GM21529 (cell line): ENCODE results near the gene CNN1.
"Not testable (repeated sequence)": the region's sequence is repeated elsewhere in the genome, so short reads cannot be mapped to it uniquely, and the experiment has no call there.

Source experiments
- ATAC-seq: cut with Tn5 transposase; IDR thresholded peaks from one replicate; pipeline ENCODE4 v1.9.1; 2021; ENCODE audit not compliant: unreplicated experiment

The CNN1 gene

DNA sequence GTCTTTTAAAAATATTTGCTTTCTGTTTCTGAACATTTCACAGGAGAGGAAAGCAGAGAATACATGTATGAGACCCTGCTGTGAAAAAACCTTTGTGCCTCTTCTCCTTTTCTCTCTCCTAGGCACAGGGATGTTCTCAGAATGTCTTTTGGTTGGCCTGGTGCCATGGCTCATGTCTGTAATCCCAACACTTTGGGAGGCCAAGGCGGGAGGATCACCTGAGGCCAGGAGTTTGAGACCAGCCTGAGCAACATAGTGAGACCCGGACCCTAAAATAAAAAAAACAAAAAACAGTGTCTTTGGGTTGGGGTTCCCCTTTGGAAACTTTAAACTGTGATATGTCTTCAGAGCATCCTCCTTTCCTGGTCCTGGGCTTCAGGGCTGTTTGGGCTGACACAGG, 60.1 kb downstream of the CNN1 start:
- no peak for ATAC-seq

DNA sequence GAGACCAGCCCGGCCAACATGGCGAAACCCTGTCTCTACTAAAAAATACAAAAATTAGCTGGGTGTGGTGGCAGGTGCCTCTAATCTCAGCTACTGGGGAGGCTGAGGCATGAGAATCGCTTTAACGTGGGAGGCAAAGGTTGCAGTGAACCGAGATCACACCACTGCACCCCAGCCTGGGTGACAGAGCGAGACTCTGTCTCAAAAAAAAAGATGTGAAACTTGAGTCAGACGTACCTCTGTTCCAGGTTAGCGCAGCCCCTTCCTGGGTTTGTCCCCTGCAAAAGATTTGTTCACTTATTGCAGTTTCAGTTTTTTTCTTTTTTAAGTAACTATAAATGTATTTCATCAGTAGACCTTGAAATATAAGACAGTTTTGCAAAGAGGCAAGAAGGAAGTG, 61.1 kb downstream of the CNN1 start:
- ATAC-seq = not testable (repeated sequence)
